KOPT-K1 (cell line): Measurements from ENCODE around the gene SIK1.
"Not testable (repeated sequence)": the region's sequence is repeated elsewhere in the genome, so short reads cannot be mapped to it uniquely, and the experiment has no call there.

Experiments
- H3K27ac ChIP-seq: fragments of 200-600 bp; sonication (generic); 2 replicates; pipeline ENCODE4 v1.5.1; 2016; ENCODE audit warnings: antibody characterized with exemption, mild to moderate bottlenecking, low read depth, low read length; ENCODE audit not compliant: poor library complexity, severe bottlenecking
- H3K36me3 ChIP-seq: fragments of 200-600 bp; sonication (generic); 2 replicates; pipeline ENCODE4 v1.5.1; 2017; ENCODE audit warnings: antibody characterized with exemption, mild to moderate bottlenecking, low read length, moderate library complexity; ENCODE audit not compliant: insufficient read depth
- H3K9me3 ChIP-seq: fragments of 200-600 bp; sonication (generic); 2 replicates; pipeline ENCODE4 v1.5.1; 2017; ENCODE audit warnings: antibody characterized with exemption, low read length, mild to moderate bottlenecking; ENCODE audit not compliant: insufficient read depth, poor library complexity, severe bottlenecking

The SIK1 gene

GRCh38 chr21:43447353-43447977 is 20.5 kb upstream of the SIK1 start:
- not testable (repeated sequence) for H3K9me3 ChIP-seq, H3K27ac ChIP-seq, H3K36me3 ChIP-seq

- H3K36me3 ChIP-seq, H3K9me3 ChIP-seq, H3K27ac ChIP-seq: not testable (repeated sequence)
Measured at GRCh38 chr21:43446277-43446932, 19.5 kb upstream of the SIK1 start.

GRCh38 chr21:43444524-43444923 is 17.6 kb upstream of the SIK1 start:
- H3K36me3 ChIP-seq, H3K9me3 ChIP-seq, H3K27ac ChIP-seq: not testable (repeated sequence)

- H3K9me3 ChIP-seq, H3K27ac ChIP-seq, H3K36me3 ChIP-seq: not testable (repeated sequence)
Measured at GRCh38 chr21:43442571-43442970, 15.6 kb upstream of the SIK1 start.

GRCh38 chr21:43440835-43441727 is 14.2 kb upstream of the SIK1 start:
- not testable (repeated sequence) for H3K36me3 ChIP-seq, H3K27ac ChIP-seq, H3K9me3 ChIP-seq

- not testable (repeated sequence) for H3K27ac ChIP-seq, H3K36me3 ChIP-seq, H3K9me3 ChIP-seq
Measured at GRCh38 chr21:43439316-43440075, 12.6 kb upstream of the SIK1 start.

- not testable (repeated sequence) for H3K36me3 ChIP-seq, H3K9me3 ChIP-seq, H3K27ac ChIP-seq
Measured at GRCh38 chr21:43436272-43436671, 9.3 kb upstream of the SIK1 start.

- H3K36me3 ChIP-seq, H3K9me3 ChIP-seq, H3K27ac ChIP-seq: not testable (repeated sequence)
Measured at GRCh38 chr21:43433340-43434136, 6.6 kb upstream of the SIK1 start.

GRCh38 chr21:43430830-43431416 is 4.0 kb upstream of the SIK1 start:
- H3K36me3 ChIP-seq, H3K27ac ChIP-seq, H3K9me3 ChIP-seq: not testable (repeated sequence)

- H3K27ac ChIP-seq, H3K9me3 ChIP-seq, H3K36me3 ChIP-seq: not testable (repeated sequence)
Measured at GRCh38 chr21:43428964-43429363, 2.0 kb upstream of the SIK1 start.

GRCh38 chr21:43427242-43427559 is 270 bp upstream of the SIK1 start:
- not testable (repeated sequence) for H3K36me3 ChIP-seq, H3K9me3 ChIP-seq, H3K27ac ChIP-seq

- H3K9me3 ChIP-seq, H3K36me3 ChIP-seq, H3K27ac ChIP-seq: not testable (repeated sequence)
Measured at GRCh38 chr21:43426004-43426403, 927 bp downstream of the SIK1 start.

GRCh38 chr21:43419475-43419874 is 7.5 kb downstream of the SIK1 start:
- H3K36me3 ChIP-seq, H3K9me3 ChIP-seq, H3K27ac ChIP-seq: not testable (repeated sequence)

GRCh38 chr21:43414576-43414975 is 12.4 kb downstream of the SIK1 start:
- H3K9me3 ChIP-seq, H3K27ac ChIP-seq, H3K36me3 ChIP-seq: not testable (repeated sequence)
